GF-D8 (cell line): Measurements from ENCODE around the gene MSI2.
"Not testable (repeated sequence)": the region's sequence is repeated elsewhere in the genome, so short reads cannot be mapped to it uniquely, and the experiment has no call there.

Experiments
- DNase-seq: peaks from one replicate; lab custom pipeline; 2025; lab: John Stamatoyannopoulos, UW

Gene MSI2

DNA sequence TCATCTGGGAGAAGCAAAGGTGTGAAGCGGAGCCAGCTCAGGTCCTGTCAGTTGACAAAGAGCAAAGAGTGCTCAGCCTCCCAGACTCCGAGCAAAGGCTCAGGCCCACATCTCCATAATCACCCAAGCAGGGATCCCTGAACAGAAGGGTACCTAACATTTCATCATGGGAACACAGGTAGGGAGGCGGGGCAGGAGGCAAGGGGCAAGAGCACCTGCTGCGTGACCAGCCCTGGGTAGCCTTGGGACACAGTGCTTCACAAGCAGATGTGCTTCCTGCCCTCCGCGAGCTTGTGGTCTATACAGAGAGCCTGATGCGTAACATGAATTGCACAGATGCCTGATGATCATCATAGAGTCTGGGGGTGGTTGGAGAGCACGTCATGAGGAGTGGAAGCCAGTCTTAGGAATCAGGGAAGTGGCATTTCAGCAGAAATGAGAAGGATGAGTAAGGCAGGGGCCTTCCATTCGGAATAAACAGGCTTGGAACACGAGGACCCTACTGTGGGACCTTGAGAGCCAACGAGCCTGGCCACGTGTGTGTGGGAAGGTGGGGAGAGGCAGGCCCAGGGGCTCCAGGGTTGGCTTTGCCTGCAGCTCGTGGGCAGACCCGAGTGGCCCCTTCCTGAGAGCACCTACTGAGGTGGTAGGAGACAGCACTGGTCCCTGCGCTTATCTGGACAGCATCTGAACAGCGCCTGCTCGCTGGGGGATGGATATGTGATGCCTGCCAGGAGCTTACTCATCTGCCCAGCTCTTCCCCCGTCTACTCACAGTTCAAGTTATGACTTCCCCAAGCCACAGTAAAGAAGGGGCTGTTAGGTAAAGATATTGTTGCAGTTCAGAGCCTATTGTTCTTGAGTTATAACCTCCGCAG is 363.0 kb downstream of the MSI2 start:
- no peak for DNase-seq

- DNase-seq, result no peak
These were observed 364.3 kb downstream of the MSI2 start for GRCh38 chr17:57620576-57620975.

DNA sequence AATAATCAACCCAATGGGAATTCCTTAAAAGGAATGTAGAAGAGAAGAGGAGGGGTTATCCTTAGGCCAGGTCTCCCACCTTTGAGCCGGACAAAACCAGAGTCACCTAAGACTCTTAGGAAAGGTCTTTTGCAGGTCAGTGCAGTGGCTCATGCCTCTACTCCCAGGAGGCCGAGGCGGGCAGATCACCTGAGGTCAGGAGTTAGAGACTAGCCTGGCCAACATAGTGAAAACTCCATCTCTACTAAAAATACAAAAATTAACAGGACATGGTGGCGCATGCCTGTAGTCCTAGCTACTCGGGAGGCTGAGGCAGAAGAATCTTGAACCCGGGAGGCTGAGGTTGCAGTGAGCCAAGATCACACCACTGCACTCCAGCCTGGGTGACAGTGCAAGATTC is 365.5 kb downstream of the MSI2 start:
- not testable (repeated sequence) for DNase-seq

GRCh38 chr17:57622306-57622682 is 366.0 kb downstream of the MSI2 start:
- no peak for DNase-seq

- DNase-seq, result no peak
These were observed 366.5 kb downstream of the MSI2 start for GRCh38 chr17:57622683-57623433.

- no peak for DNase-seq
These were observed 367.3 kb downstream of the MSI2 start for GRCh38 chr17:57623620-57624019.

DNA sequence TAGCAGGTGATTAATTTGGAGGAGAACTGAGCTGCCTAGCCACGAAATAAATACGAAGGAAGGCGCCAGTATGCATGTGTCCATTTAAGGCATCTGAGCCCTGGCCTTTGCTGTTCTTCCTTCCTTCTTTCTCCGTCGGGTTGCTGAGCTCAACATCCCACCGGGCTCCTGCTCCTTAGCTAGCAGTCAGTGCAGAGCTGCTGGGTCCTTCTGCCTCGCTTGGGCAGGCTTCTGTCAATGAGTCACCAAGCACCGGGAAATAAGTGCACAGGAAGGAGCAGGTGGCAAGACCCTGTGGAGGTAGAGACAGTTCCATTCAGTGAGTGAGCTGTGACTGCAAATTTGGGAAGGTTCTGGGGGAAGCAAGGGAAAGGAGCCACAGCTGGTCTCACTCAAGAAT is 368.1 kb downstream of the MSI2 start:
- no peak for DNase-seq

GRCh38 chr17:57625511-57625910 is 369.2 kb downstream of the MSI2 start:
- no peak for DNase-seq

- no peak for DNase-seq
These were observed 369.6 kb downstream of the MSI2 start for GRCh38 chr17:57625957-57626356.

DNA sequence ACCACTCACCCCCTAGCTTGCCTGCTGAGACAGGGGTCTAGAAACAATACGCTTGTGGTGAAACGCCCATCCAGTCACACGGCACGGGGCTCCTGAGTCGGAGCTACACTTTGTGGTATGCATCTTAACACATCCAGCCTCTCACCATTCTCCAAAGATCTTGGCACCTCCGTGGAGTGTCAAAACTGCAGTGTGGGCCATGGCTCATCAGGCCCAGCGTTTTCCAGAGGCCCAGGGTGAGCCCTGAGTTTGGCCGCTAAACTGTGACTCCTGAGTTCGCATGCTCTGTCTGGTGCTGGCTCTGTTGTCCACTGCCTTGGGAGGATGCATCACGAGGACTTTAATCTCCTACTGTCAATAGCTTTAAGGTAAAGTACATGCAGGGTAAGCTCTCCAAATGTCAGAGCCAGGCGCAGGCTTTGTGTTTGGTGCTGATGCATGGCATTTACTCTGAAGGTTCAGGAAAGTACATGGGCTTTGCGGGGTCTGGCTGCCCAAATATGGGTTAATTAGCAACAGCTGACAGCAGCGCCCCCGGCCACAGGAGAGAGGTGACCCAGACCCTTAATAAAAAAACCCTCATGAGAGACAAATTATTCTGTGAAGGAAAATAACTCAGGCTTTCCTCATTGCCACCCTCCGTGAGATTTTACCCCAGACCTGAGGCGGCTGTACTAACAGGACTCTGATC is 370.3 kb downstream of the MSI2 start:
- no peak for DNase-seq

DNA sequence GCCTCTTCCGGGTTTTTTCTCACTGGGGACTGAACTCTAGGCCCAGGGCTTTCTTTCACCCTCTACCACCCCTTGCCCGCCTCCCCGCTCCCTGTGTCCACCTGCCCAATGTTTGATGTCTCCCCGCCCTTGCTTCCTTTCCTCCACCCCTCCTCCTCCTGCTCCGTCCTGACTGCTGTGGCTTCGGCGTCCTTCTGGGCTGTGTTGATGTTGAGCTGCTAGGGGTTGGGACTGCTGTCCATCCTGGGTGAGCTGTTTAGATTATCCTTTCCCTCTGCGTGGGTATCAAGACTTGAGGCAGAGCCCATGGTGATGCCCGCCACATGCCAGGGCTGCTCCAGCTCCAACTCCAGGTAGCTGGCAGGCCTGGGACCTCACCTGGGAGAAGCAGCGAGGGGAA is 371.3 kb downstream of the MSI2 start:
- no peak for DNase-seq

- no peak for DNase-seq
These were observed 372.1 kb downstream of the MSI2 start for GRCh38 chr17:57628421-57628820.

GRCh38 chr17:57629470-57629869 is 373.1 kb downstream of the MSI2 start:
- no peak for DNase-seq

DNA sequence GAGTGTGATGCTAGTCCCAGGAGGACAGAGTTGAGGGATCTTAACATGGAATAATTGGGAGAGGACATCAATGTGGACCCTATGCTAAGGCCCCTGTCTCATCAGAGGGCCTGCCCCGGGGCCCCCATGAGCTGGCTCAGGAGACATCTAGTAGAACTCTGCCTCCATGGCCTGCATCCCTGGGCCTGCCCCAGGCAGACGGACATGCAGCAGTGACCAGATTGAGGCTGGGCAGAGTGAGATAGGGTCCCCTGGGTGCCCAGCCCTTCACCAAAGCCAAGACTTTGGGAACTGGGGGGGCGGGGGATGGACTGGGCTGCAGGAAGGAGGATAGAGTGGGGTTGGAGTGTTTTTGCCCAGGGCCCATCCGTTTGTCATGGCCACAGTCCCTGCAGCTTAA is 373.6 kb downstream of the MSI2 start:
- no peak for DNase-seq

DNA sequence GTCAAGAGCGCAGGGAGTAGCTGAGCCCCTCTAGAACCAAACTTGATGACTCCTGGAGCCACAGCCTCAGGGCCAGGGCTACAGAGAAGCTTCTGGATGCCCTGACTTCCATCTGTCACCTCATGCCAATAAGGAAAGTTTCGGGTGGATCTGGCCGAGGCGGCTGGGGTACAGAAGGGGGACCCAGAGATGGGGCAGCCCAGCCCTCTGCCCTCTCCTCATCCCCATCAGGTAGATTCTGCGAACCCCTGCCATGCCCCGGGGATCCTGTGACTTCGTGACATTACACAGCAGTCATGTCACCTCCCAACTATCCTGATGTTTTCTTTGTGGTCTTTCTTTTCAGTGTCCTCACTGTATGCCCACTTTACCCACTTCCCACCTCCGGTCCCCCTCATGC is 374.4 kb downstream of the MSI2 start:
- no peak for DNase-seq

DNA sequence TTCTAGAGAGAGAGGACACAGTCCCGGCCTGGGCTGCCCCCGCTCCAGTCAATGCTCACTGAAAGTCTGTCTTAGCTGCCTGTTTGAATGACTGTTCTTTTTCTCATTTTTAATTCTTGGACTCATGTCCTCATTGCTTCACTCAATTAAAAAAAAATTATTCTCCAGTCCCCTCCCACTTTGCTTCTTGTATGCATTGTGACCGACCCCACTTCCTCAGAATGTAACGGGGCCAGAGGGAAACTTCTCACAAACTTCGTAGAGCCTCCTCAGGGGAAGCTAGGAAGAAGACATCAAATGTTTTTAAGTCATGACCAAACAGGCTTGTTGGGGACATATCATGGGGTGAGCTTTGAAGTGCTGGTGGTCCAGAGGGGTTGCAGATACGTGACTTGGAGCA is 375.5 kb downstream of the MSI2 start:
- DNase-seq, result no peak

DNA sequence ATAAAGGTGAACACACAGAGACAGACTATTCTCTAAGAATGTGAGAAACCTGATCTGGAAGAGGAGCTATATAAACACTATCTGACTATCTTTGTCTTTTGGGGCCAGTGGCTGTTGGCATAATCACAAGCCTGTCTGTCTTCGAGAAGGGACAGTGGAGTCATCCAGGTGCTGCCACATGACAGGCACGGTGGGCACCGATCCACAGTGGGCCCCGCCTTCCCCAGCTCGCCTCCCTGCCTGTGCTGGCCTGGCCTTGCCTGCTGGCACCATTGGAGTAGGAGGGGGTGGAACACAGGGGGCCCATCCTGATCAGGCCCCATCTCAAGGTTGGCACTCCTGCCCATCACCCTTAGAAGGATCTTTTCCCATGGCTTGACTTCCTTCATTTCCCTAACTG is 376.0 kb downstream of the MSI2 start:
- no peak for DNase-seq

DNA sequence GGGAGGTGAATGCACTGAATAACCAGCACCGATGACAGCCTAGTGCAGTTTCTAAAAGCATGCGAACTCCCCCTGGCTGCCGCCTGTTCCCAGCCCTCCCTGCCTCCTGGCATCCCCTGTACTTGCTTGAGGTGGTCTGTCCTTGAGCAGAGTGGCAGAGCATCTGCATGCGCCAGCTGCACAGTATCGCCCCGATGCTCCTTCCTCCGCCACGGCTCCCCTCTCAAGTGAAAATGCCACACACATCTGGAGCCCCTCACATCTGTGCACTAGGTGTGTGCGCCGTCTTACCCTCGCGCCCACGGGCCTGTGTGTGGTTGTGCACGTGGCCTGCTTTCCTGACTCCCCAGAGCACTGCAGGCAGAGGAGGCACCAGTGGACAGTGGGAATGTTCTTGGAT is 376.9 kb downstream of the MSI2 start:
- DNase-seq, result no peak

GRCh38 chr17:57634713-57635465 is 378.6 kb downstream of the MSI2 start:
- DNase-seq, result no peak

DNA sequence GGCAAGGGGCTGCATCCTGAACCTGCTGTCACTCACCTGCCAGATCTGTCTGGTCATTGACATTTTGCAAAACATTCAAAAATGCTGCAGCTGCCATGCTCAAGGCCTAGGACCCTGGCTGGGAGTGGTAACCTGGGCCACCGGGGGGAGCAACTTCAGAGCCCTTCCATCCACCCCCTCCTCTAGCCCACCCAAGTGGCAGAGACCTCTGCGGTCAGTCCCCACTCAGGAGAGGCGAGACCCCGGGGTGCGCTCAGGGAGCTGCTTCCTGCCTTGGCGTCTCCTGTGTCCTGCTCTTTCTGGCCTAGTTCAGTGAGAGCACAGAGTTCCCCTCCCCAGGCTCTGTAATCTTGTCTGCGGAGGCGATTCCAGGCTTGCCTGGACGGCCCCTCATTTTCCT is 380.0 kb downstream of the MSI2 start:
- DNase-seq, result no peak

- DNase-seq, result no peak
These were observed 380.8 kb downstream of the MSI2 start for GRCh38 chr17:57636985-57637665.

DNA sequence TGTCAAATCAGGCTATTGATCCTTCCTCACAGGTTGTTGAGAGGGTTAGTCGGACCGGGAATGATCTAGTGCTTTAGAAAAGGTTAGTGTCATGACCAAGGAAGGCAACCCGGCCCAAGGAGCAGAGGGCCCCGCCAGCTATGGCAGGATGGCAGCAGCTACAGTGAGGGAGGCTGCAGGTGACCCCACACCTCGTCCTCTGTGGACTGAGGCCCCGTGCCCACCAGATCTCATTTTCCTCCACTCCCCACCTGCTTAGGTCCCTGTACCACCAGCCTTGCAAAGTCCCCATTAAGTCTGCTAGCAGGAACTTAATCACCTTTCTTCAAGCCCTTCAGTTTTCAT is 381.3 kb downstream of the MSI2 start:
- no peak for DNase-seq
